H1 (cell line): ENCODE measurements around the gene RFX6. TPM values are rescaled to one million over a fixed set of nuclear protein-coding genes. Genes with fewer than 3 reads are reported as not detected.

Source experiments
- CTCF ChIA-PET: fragments of 300-600 bp; sonication (Branson Sonifier 250); formaldehyde crosslinking; loops from one replicate; lab custom pipeline; 2021; ENCODE audit not compliant: partially characterized antibody; lab: Charles Lee
- POLR2A ChIA-PET: fragments of 300-600 bp; sonication (Branson Sonifier 250); formaldehyde crosslinking; loops from one replicate; lab custom pipeline; 2021; ENCODE audit warnings: inconsistent platforms; ENCODE audit not compliant: partially characterized antibody; lab: Charles Lee
- DNase-seq, 2 experiments: peaks; one replicate each; pipeline versions ENCODE4 v3.0.0 to v3.0.0-alpha.2; 2010 to 2022; ENCODE audit warnings: low spot score in 2 of 2, low read depth in 1 of 2, mixed read lengths in 1 of 2
- FAIRE-seq: peaks from 2 replicates; lab custom pipeline; 2011; peaks lifted over from hg19 to GRCh38; lab: Jason Lieb, UNC
- H2AFZ ChIP-seq: 2 replicates; pipeline ENCODE4 v1.8.1; 2012; ENCODE audit warnings: low read length, inconsistent platforms
- H2AK5ac ChIP-seq: 2 replicates; pipeline ENCODE4 v1.6.1; 2013; ENCODE audit warnings: low read depth, low read length
- H2BK120ac ChIP-seq: replicated peaks from 2 replicates; pipeline ENCODE3; 2013; ENCODE audit warnings: low read depth, low read length, inconsistent platforms
- H2BK12ac ChIP-seq: 2 replicates; pipeline ENCODE4 v1.6.1; 2013; ENCODE audit warnings: low read depth, low read length
- H2BK15ac ChIP-seq: 2 replicates; pipeline ENCODE4 v1.6.1; 2013; ENCODE audit warnings: low read length
- H2BK20ac ChIP-seq: 2 replicates; pipeline ENCODE4 v1.6.1; 2013; ENCODE audit warnings: low read length
- H2BK5ac ChIP-seq: 2 replicates; pipeline ENCODE4 v1.6.1; 2013; ENCODE audit warnings: low read depth, low read length
- H3K14ac ChIP-seq: 2 replicates; pipeline ENCODE4 v1.6.1; 2013; ENCODE audit warnings: inconsistent platforms; ENCODE audit not compliant: insufficient read length
- H3K18ac ChIP-seq: 2 replicates; pipeline ENCODE4 v1.6.1; 2013; ENCODE audit warnings: low read length; ENCODE audit errors: extremely low read depth
- H3K23ac ChIP-seq: 2 replicates; pipeline ENCODE4 v1.6.1; 2013; ENCODE audit warnings: inconsistent platforms; ENCODE audit not compliant: insufficient read length
- H3K23me2 ChIP-seq: 2 replicates; pipeline ENCODE4 v1.6.1; 2013; ENCODE audit warnings: low read depth, low read length
- H3K27ac ChIP-seq: 2 replicates; pipeline ENCODE4 v1.6.1; 2011; ENCODE audit warnings: low read depth, low read length, inconsistent platforms
- H3K27me3 ChIP-seq, 4 experiments: replicated peaks in 1 of 4; 1 replicate in 1 of 4; 2 replicates in 3 of 4; pipeline versions ENCODE4 v1.6.1 to v1.8.1; 2011 to 2013; ENCODE audit warnings: low read length in 3 of 4, mild to moderate bottlenecking in 3 of 4, inconsistent platforms in 2 of 4, mixed read lengths in 2 of 4, moderate library complexity in 1 of 4; ENCODE audit not compliant: control insufficient read depth in 3 of 4, insufficient read depth in 3 of 4; ENCODE audit errors: extremely low read depth in 1 of 4
- H3K36me3 ChIP-seq, 4 experiments: 2 replicates each; pipeline versions ENCODE4 v1.6.1 to v1.8.1; 2011 to 2013; ENCODE audit warnings: mild to moderate bottlenecking in 4 of 4, low read length in 3 of 4, moderate library complexity in 2 of 4, control low read depth in 1 of 4, inconsistent platforms in 1 of 4; ENCODE audit not compliant: insufficient read depth in 4 of 4, control insufficient read depth in 2 of 4
- H3K4ac ChIP-seq: replicated peaks from 2 replicates; pipeline ENCODE3; 2013; ENCODE audit warnings: low read length, low read depth, mixed read lengths, inconsistent platforms; ENCODE audit not compliant: insufficient read length
- H3K4me1 ChIP-seq, 4 experiments: replicated peaks in 1 of 4; 1 replicate in 1 of 4; 2 replicates in 3 of 4; pipeline versions ENCODE4 v1.6.1 to v1.8.1; 2011 to 2013; ENCODE audit warnings: low read length in 3 of 4, inconsistent platforms in 2 of 4, mixed read lengths in 1 of 4; ENCODE audit not compliant: insufficient read depth in 4 of 4, control insufficient read depth in 3 of 4
- H3K4me2 ChIP-seq, 2 experiments: 2 replicates each; pipeline versions ENCODE4 v1.6.1 to v1.8.1; 2011 to 2013; ENCODE audit warnings: low read depth in 2 of 2, low read length in 2 of 2, control low read depth in 1 of 2, inconsistent platforms in 1 of 2, mild to moderate bottlenecking in 1 of 2; ENCODE audit not compliant: insufficient read depth in 1 of 2
- H3K4me3 ChIP-seq, 4 experiments: fragments of 200-600, 300-600 bp in 1 of 4; sonication (generic), shearing (Covaris generic), sonication (Bioruptor Twin) in 1 of 4; 2 replicates each; pipeline versions ENCODE4 v1.5.1 to v1.8.1; 2011 to 2016; ENCODE audit warnings: low read length in 4 of 4, low read depth in 3 of 4, control low read depth in 2 of 4, inconsistent platforms in 2 of 4, mild to moderate bottlenecking in 2 of 4, mixed read lengths in 1 of 4, moderate library complexity in 1 of 4; ENCODE audit not compliant: insufficient read depth in 2 of 4; ENCODE audit errors: extremely low read depth in 1 of 4
- H3K56ac ChIP-seq: replicated peaks from 2 replicates; pipeline ENCODE3; 2013; ENCODE audit warnings: low read depth, mild to moderate bottlenecking, mixed read lengths, low read length, inconsistent platforms; ENCODE audit not compliant: insufficient read length
- H3K79me1 ChIP-seq: 2 replicates; pipeline ENCODE4 v1.6.1; 2013; ENCODE audit warnings: low read depth, low read length, control low read depth
- H3K79me2 ChIP-seq, 2 experiments: 2 replicates each; pipeline versions ENCODE4 v1.6.1 to v1.8.1; 2012 to 2013; ENCODE audit warnings: low read length in 2 of 2, mild to moderate bottlenecking in 2 of 2, inconsistent platforms in 1 of 2; ENCODE audit not compliant: insufficient read depth in 2 of 2, control insufficient read depth in 1 of 2
- H3K9ac ChIP-seq, 4 experiments: replicated peaks in 1 of 4; 1 replicate in 1 of 4; 2 replicates in 3 of 4; pipeline versions ENCODE4 v1.6.1 to v1.8.1; 2011 to 2013; ENCODE audit warnings: low read depth in 3 of 4, low read length in 3 of 4, control low read depth in 2 of 4, mild to moderate bottlenecking in 2 of 4, moderate library complexity in 2 of 4, inconsistent platforms in 1 of 4; ENCODE audit errors: extremely low read depth in 1 of 4
- H3K9me3 ChIP-seq, 2 experiments: 2 replicates each; pipeline versions ENCODE4 v1.6.1 to v1.8.1; 2012 to 2013; ENCODE audit warnings: mild to moderate bottlenecking in 2 of 2, moderate library complexity in 2 of 2, control low read depth in 1 of 2, inconsistent platforms in 1 of 2, low read depth in 1 of 2, low read length in 1 of 2, mixed read lengths in 1 of 2; ENCODE audit not compliant: insufficient read depth in 2 of 2
- H4K20me1 ChIP-seq, 2 experiments: replicated peaks in 1 of 2; 2 replicates each; pipeline versions ENCODE3 to v1.8.1; 2011 to 2013; ENCODE audit warnings: inconsistent platforms in 2 of 2, low read length in 2 of 2, mild to moderate bottlenecking in 1 of 2; ENCODE audit not compliant: insufficient read depth in 2 of 2, control insufficient read depth in 1 of 2
- H4K5ac ChIP-seq: 2 replicates; pipeline ENCODE4 v1.6.1; 2013; ENCODE audit warnings: low read length, low read depth, mixed read lengths, inconsistent platforms; ENCODE audit not compliant: insufficient read length
- H4K8ac ChIP-seq: 2 replicates; pipeline ENCODE4 v1.8.0; 2013; ENCODE audit warnings: mild to moderate bottlenecking, moderate library complexity, low read length, inconsistent platforms; ENCODE audit not compliant: insufficient read depth; ENCODE audit errors: extremely low read depth
- H4K91ac ChIP-seq: replicated peaks from 2 replicates; pipeline ENCODE3; 2013; ENCODE audit warnings: low read length, mixed read lengths, inconsistent platforms; ENCODE audit not compliant: insufficient read length
- ASH2L ChIP-seq: fragments of 200-600, 300-600 bp; sonication (generic); IDR thresholded peaks from one replicate; pipeline ENCODE4 v1.7.1; 2017; ENCODE audit warnings: low read length
- CHD1 ChIP-seq: IDR thresholded peaks from 2 replicates; pipeline ENCODE4 v1.6.1; 2012; ENCODE audit warnings: low read depth, low read length, improper control_type of control experiment
- E2F6 ChIP-seq: IDR thresholded peaks from 2 replicates; pipeline ENCODE4 v1.6.1; 2012; ENCODE audit warnings: inconsistent platforms
- JUND ChIP-seq: IDR thresholded peaks from 2 replicates; pipeline ENCODE4 v1.6.1; 2011; ENCODE audit warnings: mild to moderate bottlenecking, improper control_type of control experiment, low read length
- YY1 ChIP-seq: IDR thresholded peaks from 2 replicates; pipeline ENCODE4 v1.6.1; 2011; ENCODE audit warnings: low read depth, mild to moderate bottlenecking, low read length
- WGBS, 2 experiments: shearing (Covaris generic) in 1 of 2; methylation state at CpG; one replicate each; pipeline versions ENCODE4 v1.1.6 to v1.1.7; 2013 to 2015; ENCODE audit warnings: low lambda C conversion rate in 2 of 2, mixed read lengths in 2 of 2, inconsistent platforms in 1 of 2, low coverage in 1 of 2, missing lambda C conversion rate in 1 of 2; ENCODE audit not compliant: insufficient replicate concordance in 2 of 2, insufficient coverage in 1 of 2, insufficient read length in 1 of 2; ENCODE audit errors: extremely low coverage in 1 of 2, missing lambda C conversion rate in 1 of 2; 5-methylcytosine and 5-hydroxymethylcytosine counted together
- polyA plus RNA-seq, 7 experiments: library from polyadenylated mRNA; depleted of rRNA in 3 of 7; stranded (reverse) in 5 of 7; unstranded in 2 of 7; fragments of >200 nt in 5 of 7; fragments of 200-250 nt in 2 of 7; gene quantifications; 1 replicate in 5 of 7; 2 replicates in 1 of 7; 4 replicates in 1 of 7; pipeline versions ENCODE4 v1.2.1 to v1.2.3, GENCODE V29; 2011 to 2013; ENCODE audit warnings: missing spikeins in 2 of 7, mixed read lengths in 2 of 7
- total RNA-seq: library from RNA; stranded (reverse); fragmentation: NEBNext Ultra II Directional; extraction: Animal tissue kit (Norgen Biotek cat#: 25700); gene quantifications from 2 replicates; pipeline ENCODE4 v1.2.1, GENCODE V29; 2021

The RFX6 gene
- total and polyA plus RNA-seq, 2 of the 8 experiments (the other 6 are each of a cell fraction or from before 2014, with no cell fraction given): not detected

GRCh38 chr6:116954335-116954734, 77.3 kb downstream of the RFX6 start:
- no peak overlapping the region for H3K27ac ChIP-seq
- CTCF ChIA-PET: interaction anchor here (1.3 to 1.5 kb wide), 2 partner anchors 12 to 15 kb away, joined by 3 to 5 read pairs; no protein-coding TSS in a partner anchor
- no peak overlapping the region for H2BK15ac ChIP-seq
- H4K91ac ChIP-seq: no peak overlapping the region
- H2BK5ac ChIP-seq: no peak overlapping the region
- H2AK5ac ChIP-seq: no peak overlapping the region
- no peak overlapping the region for H3K4ac ChIP-seq
- no peak overlapping the region for H3K23ac ChIP-seq
- H3K4me3 ChIP-seq: no peak overlapping the region
- H3K4me1 ChIP-seq: peaks cover 0 to 2% (median 0%) of the 10 kb centered on the region in 4 experiments; a peak in 1 of 7 replicates
- WGBS, 2 experiments: 51% methylated on average over 2 of the region's 2 CpGs; no CpG with 5 or more reads in 1 of the 2 experiments
- H2AFZ ChIP-seq: no peak overlapping the region
- H3K27me3 ChIP-seq: no peaks in the 10 kb centered on the region
- H2BK120ac ChIP-seq: no peak overlapping the region
- no peaks in the 10 kb centered on the region for H3K79me2 ChIP-seq
- TF ChIP-seq JUND (no peak), ASH2L (no peak), YY1 (no peak), CHD1 (no peak), E2F6 (no peak)
- TF ChIP-seq, all 59 proteins: peak for 0
- Histone ChIP-seq H3K36me3 (no peaks in the 10 kb centered on the region), H3K23me2 (no peaks in the 10 kb centered on the region), H3K9me3 (no peaks in the 10 kb centered on the region), H3K79me1 (no peaks in the 10 kb centered on the region), H3K18ac (no peak overlapping the region), H4K8ac (no peak overlapping the region), H2BK12ac (no peak overlapping the region), H4K5ac (no peak overlapping the region), H3K4me2 (no peak overlapping the region), H4K20me1 (no peaks in the 10 kb centered on the region), H2BK20ac (no peak overlapping the region), H3K9ac (no peak overlapping the region), H3K14ac (no peak overlapping the region), H3K56ac (no peak overlapping the region)
- DNase-seq (no peak), FAIRE-seq (no peak)
- POLR2A ChIA-PET: no interaction called here
